Osteocyte (in vitro differentiated cells): ENCODE results near the gene ZNF618. TPM values are rescaled to one million over a fixed set of nuclear protein-coding genes. Genes with fewer than 3 reads are reported as not detected.

ENCODE experiments used
- DNase-seq: peaks from one replicate; pipeline ENCODE4 v3.0.0; 2021; ENCODE audit warnings: mixed read lengths; ENCODE audit not compliant: unreplicated experiment; ENCODE audit errors: extremely low spot score
- H3K27ac Mint-ChIP-seq: one replicate; pipeline ENCODE4 v1.8.0; 2021; ENCODE audit warnings: mild to moderate bottlenecking, mixed read lengths; ENCODE audit not compliant: unreplicated experiment
- H3K27me3 Mint-ChIP-seq: one replicate; pipeline ENCODE4 v1.8.0; 2021; ENCODE audit warnings: mixed read lengths; ENCODE audit not compliant: unreplicated experiment
- H3K36me3 Mint-ChIP-seq: one replicate; pipeline ENCODE4 v1.8.0; 2021; ENCODE audit warnings: mixed read lengths; ENCODE audit not compliant: unreplicated experiment
- H3K4me1 Mint-ChIP-seq: one replicate; pipeline ENCODE4 v1.8.0; 2021; ENCODE audit warnings: mixed read lengths; ENCODE audit not compliant: unreplicated experiment
- H3K4me3 Mint-ChIP-seq: one replicate; pipeline ENCODE4 v1.8.0; 2021; ENCODE audit warnings: mild to moderate bottlenecking, moderate library complexity, mixed read lengths; ENCODE audit not compliant: unreplicated experiment
- H3K9me3 Mint-ChIP-seq: one replicate; pipeline ENCODE4 v1.8.0; 2021; ENCODE audit warnings: mixed read lengths; ENCODE audit not compliant: unreplicated experiment
- CTCF ChIP-seq: fragments of 200-600 bp; sonication (generic); IDR thresholded peaks from 2 replicates; pipeline ENCODE4 v1.5.0; 2021; ENCODE audit warnings: antibody characterized with exemption, mild to moderate bottlenecking, moderate library complexity
- total RNA-seq: library from RNA; stranded (reverse); gene quantifications from 2 replicates; pipeline ENCODE4 v1.2.1, GENCODE V29; 2021

The ZNF618 gene
- total RNA-seq, 1 donor from 2014 or later, result 36.8 TPM

- Mint-ChIP-seq H3K4me1 (no peaks in the 10 kb centered on the region), H3K9me3 (no peaks in the 10 kb centered on the region), H3K27ac (no peak overlapping the region), H3K4me3 (no peak overlapping the region), H3K36me3 (peaks cover 26% of the 10 kb centered on the region), H3K27me3 (no peaks in the 10 kb centered on the region)
- DNase-seq, result peak; percentile 75
- TF ChIP-seq CTCF, result no peak
These were observed 129.5 kb downstream of the ZNF618 start for GRCh38 chr9:114005371-114006154.

- peaks cover 28% of the 10 kb centered on the region for H3K36me3 Mint-ChIP-seq
- H3K27me3 Mint-ChIP-seq, result no peaks in the 10 kb centered on the region
- H3K4me1 Mint-ChIP-seq, result no peaks in the 10 kb centered on the region
- DNase-seq, result peak; percentile 62
- no peak for TF ChIP-seq CTCF
- no peak overlapping the region for H3K4me3 Mint-ChIP-seq
- H3K9me3 Mint-ChIP-seq, result no peaks in the 10 kb centered on the region
- H3K27ac Mint-ChIP-seq, result no peak overlapping the region
These were observed 130.0 kb downstream of the ZNF618 start for GRCh38 chr9:114006155-114006550.

GRCh38 chr9:114006931-114007691 is 131.0 kb downstream of the ZNF618 start:
- H3K27ac Mint-ChIP-seq, result no peak overlapping the region
- H3K4me3 Mint-ChIP-seq, result no peak overlapping the region
- peaks cover 38% of the 10 kb centered on the region for H3K36me3 Mint-ChIP-seq
- H3K9me3 Mint-ChIP-seq, result no peaks in the 10 kb centered on the region
- H3K27me3 Mint-ChIP-seq, result no peaks in the 10 kb centered on the region
- peak; percentile 75 for DNase-seq
- no peaks in the 10 kb centered on the region for H3K4me1 Mint-ChIP-seq
- TF ChIP-seq CTCF, result no peak

GRCh38 chr9:114007991-114008666 is 132.0 kb downstream of the ZNF618 start:
- Mint-ChIP-seq H3K9me3 (peaks cover 8% of the 10 kb centered on the region), H3K4me3 (no peak overlapping the region), H3K27ac (no peak overlapping the region), H3K27me3 (no peaks in the 10 kb centered on the region), H3K4me1 (no peaks in the 10 kb centered on the region), H3K36me3 (peaks cover 47% of the 10 kb centered on the region)
- no peak for TF ChIP-seq CTCF
- peak; percentile 79 for DNase-seq
